ENCODE data around the gene LRRC7.

Gene LRRC7

DNA sequence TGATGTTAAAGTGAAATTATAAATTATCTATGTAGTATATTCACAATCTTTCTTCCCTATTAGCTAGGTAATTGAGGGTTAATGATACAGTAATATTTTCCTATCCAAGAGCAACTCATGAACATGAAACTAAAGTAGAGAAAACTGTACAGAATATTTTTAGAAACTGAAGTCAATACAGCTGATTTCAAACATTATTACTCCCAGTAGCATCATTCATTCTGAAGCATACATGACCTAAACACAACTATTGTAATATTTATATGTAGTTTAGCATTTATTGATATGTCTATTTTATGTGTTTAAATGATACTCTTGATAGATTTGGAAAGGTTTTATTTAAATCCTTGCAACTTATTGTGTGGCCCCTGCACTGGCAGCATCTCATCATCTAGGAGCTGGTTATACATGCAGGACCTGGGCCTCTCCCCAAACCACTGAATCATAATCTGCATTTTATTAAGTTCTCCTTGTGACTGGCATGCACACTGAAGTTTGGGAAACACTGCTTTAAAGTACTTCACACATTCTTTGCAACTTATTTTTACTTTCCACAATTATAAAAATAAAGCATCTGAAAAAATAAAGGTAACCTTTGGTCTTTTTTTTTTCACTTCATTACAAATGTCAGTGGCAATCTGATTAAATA is 437.8 kb downstream of the LRRC7 start:
- TF ChIP-seq Cebpa-rat (IDR thresholded peaks at IDR 0.05), result no peak
- no peaks in the 10 kb centered on the region for H3K9me3 ChIP-seq

DNA sequence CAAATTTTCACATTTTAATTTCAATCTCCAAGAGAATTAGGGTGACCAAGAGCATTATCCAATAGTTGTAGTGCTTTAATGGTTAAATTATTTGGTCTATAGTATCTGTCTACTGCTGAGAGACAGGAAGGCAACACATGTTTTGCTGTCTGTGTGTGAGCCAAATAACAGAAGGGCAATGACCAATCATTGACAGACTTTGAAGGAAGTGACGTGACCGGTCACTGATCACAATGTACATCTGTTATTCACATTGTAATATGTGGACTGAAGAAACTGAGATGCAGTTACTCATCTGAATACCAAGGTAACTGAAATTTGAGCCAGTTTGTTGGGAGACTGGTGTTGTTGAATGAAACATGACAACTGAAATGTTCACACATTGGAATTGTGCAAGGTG is 440.9 kb downstream of the LRRC7 start:
- H3K27ac ChIP-seq, result no peak overlapping the region
- H4K20me1 ChIP-seq, result no peaks in the 10 kb centered on the region
- no peaks in the 10 kb centered on the region for H3K9me3 ChIP-seq
- H3K27me3 ChIP-seq, result no peaks in the 10 kb centered on the region
- H3K4me2 ChIP-seq, result no peak overlapping the region
- H3K4me1 ChIP-seq, result peaks cover under 1% of the 10 kb centered on the region; the same call in 1 of the 2 replicates
- no peak overlapping the region for H3K4me3 ChIP-seq
- no peak overlapping the region for H3K9ac ChIP-seq
- no peaks in the 10 kb centered on the region for H3K36me3 ChIP-seq
- no peak for TF ChIP-seq Cebpa-rat (IDR thresholded peaks at IDR 0.05)

More for the DNA sequence above, 437.8 kb downstream of the LRRC7 start:
- Histone ChIP-seq H3K36me3 (no peaks in the 10 kb centered on the region), H3K9ac (no peak overlapping the region), H3K4me2 (no peak overlapping the region), H3K27ac (no peak overlapping the region), H3K4me1 (peaks cover 6% of the 10 kb centered on the region; the same call in 1 of the 2 replicates), H3K27me3 (no peaks in the 10 kb centered on the region), H4K20me1 (no peaks in the 10 kb centered on the region), H3K4me3 (no peak overlapping the region)

DNA sequence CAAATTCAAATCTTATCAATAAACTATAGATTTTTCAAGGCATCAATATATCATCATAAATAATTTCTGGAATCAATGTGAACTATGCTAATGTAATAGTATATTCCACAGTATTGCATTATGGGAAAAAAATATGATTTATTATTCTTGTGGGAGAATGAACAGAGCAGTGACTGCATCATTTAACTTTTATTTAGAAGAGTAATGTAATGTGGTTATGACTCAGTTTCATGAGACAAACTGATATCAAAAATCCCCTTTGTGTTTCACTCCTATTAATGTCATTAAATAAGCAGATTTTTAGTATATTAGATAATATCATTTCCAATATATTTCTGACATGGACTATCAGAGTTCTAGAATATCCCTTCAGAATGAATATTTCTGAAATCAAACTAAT is 450.0 kb downstream of the LRRC7 start:
- no peaks in the 10 kb centered on the region for H3K4me1 ChIP-seq
- H3K4me3 ChIP-seq, result no peak overlapping the region
- H3K27ac ChIP-seq, result no peak overlapping the region
- H3K27me3 ChIP-seq, result no peaks in the 10 kb centered on the region
- TF ChIP-seq Cebpa-rat (IDR thresholded peaks at IDR 0.05), result no peak
- H3K4me2 ChIP-seq, result no peak overlapping the region
- H3K9ac ChIP-seq, result no peak overlapping the region
- H3K36me3 ChIP-seq, result no peaks in the 10 kb centered on the region
- H3K9me3 ChIP-seq, result no peaks in the 10 kb centered on the region
- H4K20me1 ChIP-seq, result no peaks in the 10 kb centered on the region

DNA sequence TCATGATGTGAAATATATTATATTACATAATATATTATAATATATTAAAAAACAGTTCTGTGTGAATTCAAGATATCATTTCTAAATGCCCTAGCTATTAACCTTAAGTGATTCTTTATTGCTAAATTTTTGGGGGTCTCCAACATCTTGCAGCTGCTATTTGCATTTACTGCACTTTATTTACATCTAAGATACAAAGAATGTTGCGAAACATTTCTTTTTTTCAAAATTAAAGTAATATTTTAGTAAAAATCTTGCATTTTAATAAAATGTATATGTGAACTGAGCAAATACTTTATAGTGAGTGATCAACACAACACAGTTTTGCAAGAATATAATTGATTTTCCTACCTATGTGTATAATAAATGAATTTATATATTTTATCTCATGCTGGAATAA is 456.6 kb downstream of the LRRC7 start:
- Histone ChIP-seq H3K4me2 (no peak overlapping the region), H3K27ac (no peak overlapping the region), H3K27me3 (no peaks in the 10 kb centered on the region), H3K4me1 (peaks cover 3% of the 10 kb centered on the region), H3K9me3 (no peaks in the 10 kb centered on the region), H4K20me1 (no peaks in the 10 kb centered on the region), H3K9ac (no peak overlapping the region), H3K4me3 (no peak overlapping the region), H3K36me3 (no peaks in the 10 kb centered on the region)
- TF ChIP-seq Cebpa-rat (IDR thresholded peaks at IDR 0.05), result peak; percentile 16; the same call in 1 of the 2 replicates

DNA sequence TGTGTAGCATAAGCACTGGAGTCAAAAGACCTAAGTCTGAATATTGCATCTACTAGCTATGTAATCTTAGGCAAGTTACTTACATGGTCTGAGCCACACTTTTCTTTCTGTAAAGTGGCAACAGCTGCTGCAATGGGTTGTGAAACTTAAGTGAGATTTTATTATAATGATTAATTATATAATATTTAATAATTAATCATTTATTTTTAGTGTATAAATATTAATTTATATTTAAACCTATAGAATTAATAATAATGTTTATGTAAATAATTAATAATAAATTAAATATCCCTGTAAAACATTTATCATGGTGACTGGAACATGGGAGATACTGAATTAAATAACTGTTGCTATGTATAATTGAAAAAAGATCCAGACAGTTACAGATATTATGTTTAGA is 457.3 kb downstream of the LRRC7 start:
- Histone ChIP-seq H3K9me3 (no peaks in the 10 kb centered on the region), H3K4me1 (peaks cover 10% of the 10 kb centered on the region), H3K4me2 (no peak overlapping the region), H3K27ac (no peak overlapping the region), H3K4me3 (no peak overlapping the region), H3K9ac (no peak overlapping the region), H4K20me1 (no peaks in the 10 kb centered on the region), H3K36me3 (no peaks in the 10 kb centered on the region), H3K27me3 (no peaks in the 10 kb centered on the region)
- TF ChIP-seq Cebpa-rat (IDR thresholded peaks at IDR 0.05), result no peak

DNA sequence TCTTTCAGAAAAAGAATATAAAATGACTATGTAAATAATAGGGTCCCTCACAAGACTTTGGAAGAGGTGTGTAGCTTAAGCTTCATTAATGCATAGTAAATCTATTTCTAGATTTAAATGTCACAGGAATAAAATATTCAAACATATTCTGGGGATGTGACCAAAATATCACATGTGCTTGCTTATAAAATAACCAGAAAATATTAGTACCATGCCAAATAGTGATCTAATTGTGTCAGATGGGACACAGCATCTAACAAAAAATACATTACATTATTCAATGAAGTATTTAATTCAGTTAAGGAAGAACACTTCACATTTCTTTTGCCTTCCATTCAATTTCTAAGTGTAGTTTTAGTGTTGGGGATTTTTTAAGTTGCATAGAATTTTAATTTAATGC is 458.1 kb downstream of the LRRC7 start:
- no peaks in the 10 kb centered on the region for H3K36me3 ChIP-seq
- H3K4me3 ChIP-seq, result no peak overlapping the region
- H3K4me1 ChIP-seq, result peaks cover 14% of the 10 kb centered on the region
- H3K4me2 ChIP-seq, result no peak overlapping the region
- no peaks in the 10 kb centered on the region for H4K20me1 ChIP-seq
- H3K27ac ChIP-seq, result no peak overlapping the region
- H3K27me3 ChIP-seq, result no peaks in the 10 kb centered on the region
- no peaks in the 10 kb centered on the region for H3K9me3 ChIP-seq
- H3K9ac ChIP-seq, result no peak overlapping the region
- TF ChIP-seq Cebpa-rat (IDR thresholded peaks at IDR 0.05), result no peak

DNA sequence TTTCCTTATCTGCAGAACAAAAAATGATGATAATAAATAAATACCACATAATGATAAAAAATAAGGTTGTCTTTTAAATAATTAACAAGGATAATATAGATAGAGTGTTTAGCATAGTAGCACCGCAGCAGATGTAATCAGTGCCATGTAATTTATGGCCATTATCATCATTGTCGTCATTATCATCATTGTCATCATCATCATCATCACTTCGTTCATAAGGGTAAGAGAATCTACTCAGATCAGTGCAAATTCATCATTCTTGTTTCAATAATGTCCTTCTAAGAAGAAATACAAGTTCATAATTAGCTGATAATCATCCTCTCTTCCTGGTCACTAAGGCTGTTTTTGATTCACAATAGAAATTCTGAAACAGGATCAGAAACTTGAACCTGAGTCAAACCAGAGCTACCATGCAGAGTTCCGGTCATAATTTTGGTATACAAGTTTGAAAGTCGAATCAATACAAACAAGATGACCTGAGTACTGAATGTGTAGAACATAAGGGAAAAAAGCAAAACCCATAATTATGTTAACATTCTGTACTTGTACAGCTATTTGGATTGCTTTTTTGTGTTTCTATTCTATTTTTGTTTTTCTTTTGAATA is 465.6 kb downstream of the LRRC7 start:
- H3K9ac ChIP-seq, result no peak overlapping the region
- no peak overlapping the region for H3K27ac ChIP-seq
- peaks cover 14% of the 10 kb centered on the region for H3K4me1 ChIP-seq
- no peaks in the 10 kb centered on the region for H3K36me3 ChIP-seq
- no peaks in the 10 kb centered on the region for H4K20me1 ChIP-seq
- H3K4me3 ChIP-seq, result no peak overlapping the region
- TF ChIP-seq Cebpa-rat (IDR thresholded peaks at IDR 0.05), result no peak
- no peak overlapping the region for H3K4me2 ChIP-seq
- H3K27me3 ChIP-seq, result no peaks in the 10 kb centered on the region
- H3K9me3 ChIP-seq, result no peaks in the 10 kb centered on the region

DNA sequence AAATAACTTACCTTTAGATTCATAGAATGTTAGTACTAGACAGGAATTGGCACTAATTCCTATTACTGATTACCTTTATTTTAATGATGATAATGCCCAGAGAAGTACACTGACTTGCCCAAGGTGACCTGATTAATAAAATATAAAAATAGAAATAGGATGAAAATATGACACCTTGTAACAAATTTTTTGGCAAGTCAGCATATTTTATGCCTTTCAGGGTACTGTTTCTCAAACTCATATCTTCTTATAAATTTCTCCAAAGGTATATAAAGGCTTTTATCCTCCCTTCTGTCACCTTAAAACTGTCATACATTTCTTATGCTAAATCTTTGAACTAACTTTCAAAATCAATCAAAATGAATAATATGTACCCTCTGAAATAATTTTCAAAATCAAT is 466.2 kb downstream of the LRRC7 start:
- Histone ChIP-seq H3K9me3 (no peaks in the 10 kb centered on the region), H3K36me3 (no peaks in the 10 kb centered on the region), H3K9ac (no peak overlapping the region), H3K4me1 (peaks cover 14% of the 10 kb centered on the region), H3K27me3 (no peaks in the 10 kb centered on the region), H3K4me3 (no peak overlapping the region), H3K27ac (no peak overlapping the region), H4K20me1 (no peaks in the 10 kb centered on the region), H3K4me2 (no peak overlapping the region)
- no peak for TF ChIP-seq Cebpa-rat (IDR thresholded peaks at IDR 0.05)

DNA sequence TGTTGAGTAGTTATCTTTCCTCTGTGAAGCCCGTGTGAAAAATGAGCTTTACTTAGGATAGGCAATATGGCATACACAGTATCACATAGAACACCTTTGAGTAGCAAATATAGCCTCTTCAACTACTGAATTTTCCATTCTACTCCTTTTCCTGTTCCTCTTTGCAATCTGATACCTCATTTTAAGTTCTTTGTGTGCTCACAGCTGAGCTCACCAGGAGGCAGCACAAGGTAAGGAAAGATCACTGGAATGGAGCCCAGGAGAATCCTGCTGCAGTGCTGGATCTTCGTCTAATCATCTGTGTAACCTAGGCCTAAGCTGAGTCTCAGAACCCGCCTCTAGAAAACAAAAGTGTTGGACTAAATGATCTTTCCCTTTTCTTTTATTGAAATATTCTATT is 466.7 kb downstream of the LRRC7 start:
- no peak for TF ChIP-seq Cebpa-rat (IDR thresholded peaks at IDR 0.05)

DNA sequence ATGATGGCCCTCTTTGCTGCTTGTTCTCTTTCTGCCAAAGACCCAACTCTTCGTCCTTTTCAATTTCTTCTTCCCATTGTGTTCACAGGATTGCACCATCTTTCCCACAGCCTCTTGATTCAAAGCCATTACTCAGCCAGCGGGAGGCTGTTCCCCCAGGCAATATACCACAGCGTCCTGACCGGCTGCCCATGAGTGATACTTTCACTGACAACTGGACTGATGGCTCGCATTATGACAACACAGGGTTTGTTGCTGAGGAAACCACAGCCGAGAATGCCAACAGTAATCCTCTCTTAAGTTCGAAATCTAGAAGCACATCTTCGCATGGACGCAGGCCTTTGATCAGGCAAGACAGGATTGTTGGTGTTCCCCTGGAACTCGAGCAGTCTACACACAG is 470.3 kb downstream of the LRRC7 start:
- H3K36me3 ChIP-seq, result no peaks in the 10 kb centered on the region
- H3K4me3 ChIP-seq, result no peak overlapping the region
- no peaks in the 10 kb centered on the region for H3K27me3 ChIP-seq
- H3K4me2 ChIP-seq, result no peak overlapping the region
- TF ChIP-seq Cebpa-rat (IDR thresholded peaks at IDR 0.05), result no peak
- no peak overlapping the region for H3K27ac ChIP-seq
- no peaks in the 10 kb centered on the region for H3K4me1 ChIP-seq
- H4K20me1 ChIP-seq, result no peaks in the 10 kb centered on the region
- no peak overlapping the region for H3K9ac ChIP-seq
- no peaks in the 10 kb centered on the region for H3K9me3 ChIP-seq

More for the DNA sequence above, 466.7 kb downstream of the LRRC7 start:
- Histone ChIP-seq H3K4me1 (peaks cover 10% of the 10 kb centered on the region), H3K9me3 (no peaks in the 10 kb centered on the region), H3K9ac (no peak overlapping the region), H4K20me1 (no peaks in the 10 kb centered on the region), H3K27ac (no peak overlapping the region), H3K36me3 (no peaks in the 10 kb centered on the region), H3K27me3 (no peaks in the 10 kb centered on the region), H3K4me3 (no peak overlapping the region), H3K4me2 (no peak overlapping the region)
